CD4-positive, alpha-beta T cell treated with Interleukin-12 subunit alpha and Interleukin-12 subunit beta, for 1 hour (primary cell): ENCODE results near the gene LCORL.
"Not testable (repeated sequence)": the region's sequence is repeated elsewhere in the genome, so short reads cannot be mapped to it uniquely, and the experiment has no call there.

Experiments used
- DNase-seq: peaks from one replicate; pipeline ENCODE4 v3.0.0-alpha.2; 2020

Gene LCORL

GRCh38 chr4:18021720-18022571, at the start of gene LCORL:
TSS of gene LCORL (minus strand) at chr4:18021755. CDS start at chr4:18021751, 4 bp downstream.
- peak; percentile 90 for DNase-seq

- DNase-seq: no peak
These were observed 48.3 kb upstream of the LCORL start for GRCh38 chr4:18069810-18070209.

- no peak for DNase-seq
These were observed 45.5 kb upstream of the LCORL start for GRCh38 chr4:18067031-18067430.

GRCh38 chr4:18063079-18063478, 41.5 kb upstream of the LCORL start:
- DNase-seq: no peak

- no peak for DNase-seq
These were observed 36.4 kb upstream of the LCORL start for GRCh38 chr4:18057821-18058533.

GRCh38 chr4:18056030-18056429, 34.5 kb upstream of the LCORL start:
- no peak for DNase-seq

- no peak for DNase-seq
These were observed 30.6 kb upstream of the LCORL start for GRCh38 chr4:18052158-18052557.

- no peak for DNase-seq
These were observed 29.7 kb upstream of the LCORL start for GRCh38 chr4:18051281-18051680.

DNA sequence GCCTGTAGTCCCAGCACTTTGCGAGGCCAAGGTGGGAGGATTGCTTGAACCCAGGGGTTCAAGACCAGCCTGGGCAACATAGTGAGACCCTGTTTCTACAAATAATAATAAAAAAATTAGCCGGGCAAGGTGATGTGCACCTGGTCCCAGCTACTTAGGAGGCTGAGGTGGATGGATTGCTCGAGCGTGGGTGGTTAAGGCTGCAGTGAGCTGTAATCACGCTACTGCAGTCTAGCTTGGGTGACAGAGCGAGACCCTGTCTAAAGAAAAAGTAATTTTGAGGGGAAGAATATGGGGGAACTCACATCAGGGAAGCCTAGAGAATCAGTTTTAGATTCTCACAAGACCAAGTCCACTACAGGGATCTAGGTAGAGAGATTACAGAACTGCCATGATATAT, 28.9 kb upstream of the LCORL start:
- DNase-seq: no peak

DNA sequence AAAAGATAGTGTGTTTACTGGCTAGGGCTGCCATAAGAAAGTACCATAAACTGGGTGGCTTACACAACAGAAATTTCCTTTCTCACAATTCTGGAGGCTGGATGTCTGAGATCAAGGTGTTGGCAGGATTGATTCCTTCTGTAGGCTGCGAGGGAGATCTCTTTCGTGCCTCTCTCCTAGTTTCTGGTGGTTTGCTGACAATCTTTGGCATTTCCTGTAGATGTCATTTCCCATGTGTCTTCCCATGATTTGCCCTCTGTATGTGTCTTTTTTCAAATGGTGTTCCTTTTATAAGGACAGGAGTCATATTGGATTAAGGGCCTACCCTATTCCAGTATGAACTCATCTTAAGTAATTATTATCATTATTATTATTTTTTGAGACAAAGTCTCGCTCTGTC, 27.9 kb upstream of the LCORL start:
- no peak for DNase-seq

DNA sequence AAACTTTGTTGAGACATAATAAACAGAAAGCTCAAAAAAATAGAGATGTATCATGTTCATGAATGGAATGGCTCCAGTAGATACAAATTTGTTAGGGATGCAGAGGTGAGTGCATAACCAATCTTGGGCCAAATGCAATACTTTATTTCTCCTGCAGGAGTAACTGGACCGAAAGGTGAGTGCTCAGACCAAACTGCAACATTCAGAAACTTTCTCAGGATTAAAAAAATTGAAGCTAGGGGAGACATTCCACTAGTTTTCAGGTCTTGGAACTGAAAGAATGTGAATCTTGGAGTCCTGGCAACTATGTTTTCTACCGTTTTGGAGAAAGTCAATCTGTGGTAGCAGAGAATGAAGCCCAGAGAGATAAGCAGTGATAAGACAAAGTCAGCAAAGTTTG, 21.2 kb upstream of the LCORL start:
- DNase-seq: no peak

- DNase-seq: no peak
These were observed 20.5 kb upstream of the LCORL start for GRCh38 chr4:18042012-18042411.

DNA sequence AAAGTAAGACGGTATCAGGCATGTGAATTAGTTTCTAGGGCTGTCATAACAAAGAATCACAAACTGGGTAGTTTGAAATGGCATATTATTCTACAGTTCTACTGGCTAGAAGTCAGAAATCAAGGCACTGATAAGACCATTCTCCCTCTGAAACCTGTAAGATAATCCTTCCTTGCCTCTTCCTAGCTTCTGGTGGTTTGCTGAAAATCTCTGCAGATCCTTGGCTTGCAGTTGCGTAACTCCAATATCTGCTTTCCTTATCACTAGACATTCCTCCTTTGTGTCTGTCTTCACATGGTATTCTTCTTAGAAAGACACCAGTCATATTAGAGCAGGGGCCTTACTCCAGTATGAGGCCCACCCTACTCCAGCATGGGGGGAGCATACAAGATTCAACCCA, 19.6 kb upstream of the LCORL start:
- DNase-seq: no peak

GRCh38 chr4:18039113-18039512, 17.6 kb upstream of the LCORL start:
- DNase-seq: no peak

- DNase-seq: not testable (repeated sequence)
These were observed 14.8 kb upstream of the LCORL start for GRCh38 chr4:18036369-18036768.

- DNase-seq: no peak
These were observed 12.5 kb upstream of the LCORL start for GRCh38 chr4:18034099-18034498.

GRCh38 chr4:18033111-18034085, 11.8 kb upstream of the LCORL start:
- no peak for DNase-seq

DNA sequence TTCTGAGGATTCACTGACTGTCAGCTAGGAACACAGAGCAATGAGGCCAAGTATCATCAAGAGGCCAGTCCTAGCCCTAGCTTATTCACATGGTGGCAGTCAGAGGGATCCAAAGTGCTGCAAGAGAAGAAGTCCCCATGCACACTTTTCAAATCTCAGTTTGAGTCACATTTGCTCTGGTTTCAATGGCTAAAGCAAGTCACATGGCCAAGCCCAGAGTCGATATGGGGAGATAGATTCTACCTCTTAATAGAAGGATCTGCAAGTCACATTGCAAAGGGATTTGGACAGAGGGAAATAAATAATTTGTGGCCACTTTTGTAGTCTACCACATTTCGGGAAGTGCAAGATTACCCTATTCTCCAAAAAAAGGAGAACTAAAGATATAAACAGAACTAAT, 3.7 kb upstream of the LCORL start:
- no peak for DNase-seq

- no peak for DNase-seq
These were observed 1.1 kb upstream of the LCORL start for GRCh38 chr4:18022572-18023050.

- DNase-seq: no peak
These were observed 160 bp downstream of the LCORL start for GRCh38 chr4:18021470-18021719.

DNA sequence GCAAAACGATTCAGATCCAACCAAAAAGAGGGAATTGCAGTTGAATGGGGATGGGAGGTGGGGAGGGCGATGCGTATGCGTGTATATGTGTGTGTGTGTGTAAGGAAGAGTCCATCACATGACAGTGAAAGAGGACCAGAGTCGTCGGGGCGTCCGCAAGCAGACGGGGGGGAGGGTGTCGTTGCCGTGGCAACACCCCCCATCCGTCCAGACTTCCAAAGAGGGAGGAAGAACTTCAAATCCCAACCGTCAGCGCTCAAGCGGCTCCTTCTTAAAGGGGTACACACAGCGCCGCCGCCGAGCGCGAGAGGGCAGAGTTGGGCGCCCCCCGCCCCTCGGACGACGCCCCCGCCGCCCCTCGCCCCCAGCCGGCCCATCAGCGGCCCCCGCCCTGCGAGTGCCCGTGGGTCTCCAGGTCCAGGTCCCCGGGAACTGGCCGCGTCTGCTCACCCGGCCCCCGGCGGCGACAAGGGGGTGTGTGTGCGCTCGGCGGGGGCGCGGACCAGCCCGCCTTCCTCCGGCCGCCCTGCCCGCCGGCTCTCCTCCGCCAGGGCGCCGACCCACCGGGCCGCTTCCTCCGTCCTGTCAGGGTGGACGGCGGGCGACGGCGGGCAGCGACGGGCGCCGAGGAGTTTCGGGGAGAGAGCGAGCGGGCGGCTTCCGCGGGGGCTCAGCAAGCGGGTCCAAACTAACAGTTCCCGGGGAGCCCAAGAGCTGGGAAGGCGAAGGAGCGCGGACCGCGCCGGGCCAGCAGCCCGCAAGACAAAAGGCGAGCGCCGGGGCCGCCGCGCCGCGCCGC, 685 bp downstream of the LCORL start:
- peak; percentile 61 for DNase-seq

DNA sequence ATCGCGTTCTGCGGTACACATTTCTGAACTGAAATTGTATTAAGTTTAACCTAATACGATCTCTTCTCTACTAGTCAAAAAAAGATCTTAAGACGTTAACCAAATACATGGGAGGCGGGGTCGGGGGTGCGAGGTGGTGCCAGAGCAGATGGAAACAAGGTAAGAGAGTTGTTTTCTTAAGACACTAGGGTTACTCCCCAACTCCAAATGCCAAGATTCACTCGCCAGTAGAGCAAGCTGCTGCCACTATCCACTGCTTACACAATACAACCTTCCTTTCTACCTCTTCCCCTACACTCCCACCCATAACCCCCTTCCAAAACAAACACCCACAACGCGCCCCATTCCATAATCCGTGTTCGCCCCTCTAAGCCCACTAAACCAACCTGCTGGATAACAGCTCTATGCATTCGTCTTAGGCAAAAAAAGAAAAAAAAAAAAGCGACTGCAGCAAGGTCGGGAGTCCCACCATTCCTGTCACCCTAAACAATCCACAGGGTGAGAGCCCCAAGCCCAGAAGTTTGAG, 1.3 kb downstream of the LCORL start:
- DNase-seq: peak; percentile 21
